ENCODE results near the gene CPM. TPM values are rescaled to one million over a fixed set of nuclear protein-coding genes. Genes with fewer than 3 reads are reported as not detected.

CPM gene
- total and polyA plus RNA-seq, 2 donors (not counting 3 experiments of a cell fraction or from before 2014, with no cell fraction given), result not detected

DNA sequence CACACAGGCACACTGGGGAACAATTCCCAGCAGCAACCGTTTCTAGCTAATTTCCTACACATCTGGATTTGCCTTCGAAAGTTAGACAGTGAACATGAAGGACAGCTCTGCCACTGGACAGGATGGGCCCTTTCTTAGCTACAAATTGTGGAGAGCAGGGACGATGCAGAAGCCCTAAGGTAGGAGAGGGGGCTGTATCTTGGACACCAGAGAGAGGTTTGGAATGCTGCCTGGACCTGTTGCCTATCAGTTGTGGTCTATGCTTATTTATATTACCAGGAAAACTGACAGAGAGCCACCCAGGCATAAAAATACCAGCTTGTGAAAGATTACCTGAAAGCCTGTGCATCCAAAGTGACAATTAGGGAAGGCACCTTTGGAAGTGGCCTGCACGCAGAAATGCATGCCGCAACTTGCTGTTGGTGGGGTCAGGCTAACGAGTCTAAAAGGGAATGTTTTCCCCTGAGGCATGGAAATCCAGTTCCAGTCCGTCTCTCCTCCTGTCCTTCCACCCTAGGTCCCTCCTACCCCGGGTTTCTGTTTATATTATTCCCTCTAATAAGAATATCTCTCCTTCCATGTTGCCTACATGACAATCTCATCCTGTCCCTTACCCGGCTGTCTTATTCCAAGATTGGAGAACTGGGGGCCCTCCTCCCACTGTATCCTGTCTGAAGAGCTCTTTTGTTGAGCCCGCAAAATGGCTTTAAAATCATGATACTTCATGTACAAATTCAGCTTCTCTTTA lies 64.8 kb downstream of the CPM start:
- TF ChIP-seq, protein P1, sequence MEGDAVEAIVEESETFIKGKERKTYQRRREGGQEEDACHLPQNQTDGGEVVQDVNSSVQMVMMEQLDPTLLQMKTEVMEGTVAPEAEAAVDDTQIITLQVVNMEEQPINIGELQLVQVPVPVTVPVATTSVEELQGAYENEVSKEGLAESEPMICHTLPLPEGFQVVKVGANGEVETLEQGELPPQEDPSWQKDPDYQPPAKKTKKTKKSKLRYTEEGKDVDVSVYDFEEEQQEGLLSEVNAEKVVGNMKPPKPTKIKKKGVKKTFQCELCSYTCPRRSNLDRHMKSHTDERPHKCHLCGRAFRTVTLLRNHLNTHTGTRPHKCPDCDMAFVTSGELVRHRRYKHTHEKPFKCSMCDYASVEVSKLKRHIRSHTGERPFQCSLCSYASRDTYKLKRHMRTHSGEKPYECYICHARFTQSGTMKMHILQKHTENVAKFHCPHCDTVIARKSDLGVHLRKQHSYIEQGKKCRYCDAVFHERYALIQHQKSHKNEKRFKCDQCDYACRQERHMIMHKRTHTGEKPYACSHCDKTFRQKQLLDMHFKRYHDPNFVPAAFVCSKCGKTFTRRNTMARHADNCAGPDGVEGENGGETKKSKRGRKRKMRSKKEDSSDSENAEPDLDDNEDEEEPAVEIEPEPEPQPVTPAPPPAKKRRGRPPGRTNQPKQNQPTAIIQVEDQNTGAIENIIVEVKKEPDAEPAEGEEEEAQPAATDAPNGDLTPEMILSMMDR (IDR thresholded peaks at IDR 0.05; ENCODE audit: extremely low read depth in 1 of 2, insufficient read depth in 1 of 2, low read depth in 1 of 2, low read length in 2 of 2), result no peak
- TF ChIP-seq EZH2 (IDR thresholded peaks at IDR 0.05; ENCODE audit: borderline replicate concordance, low read depth, low read length, severe bottlenecking) (no peak), POLR2A (IDR thresholded peaks at IDR 0.05; ENCODE audit: low read depth, low read length) (no peak), MYC (IDR thresholded peaks at IDR 0.05; ENCODE audit: low read depth, low read length) (no peak), POLR2AphosphoS5 (IDR thresholded peaks at IDR 0.05; ENCODE audit: insufficient read depth, low read depth, low read length) (no peak), FOS (IDR thresholded peaks at IDR 0.05; ENCODE audit: borderline replicate concordance, insufficient read depth, low read length) (no peak)
- ChIA-PET CTCF (interaction anchor here (0.9 to 2.3 kb wide), 5 partner anchors 206 to 386 kb away, joined by 3 to 7 read pairs (median 4); no protein-coding TSS in a partner anchor), POLR2A (no interaction called here)
- H3K4me3 ChIP-seq (replicated peaks in 1 of 3; ENCODE audit: insufficient read depth in 1 of 3, low read depth in 1 of 3, low read length in 3 of 3), result no peak overlapping the region
- no TSS peak for BruUV-seq (replicated peaks)
- no peaks in the 10 kb centered on the region for H4K20me1 ChIP-seq (replicated peaks; ENCODE audit: control insufficient read depth, extremely low read depth, insufficient read depth, low read length)
- no peaks in the 10 kb centered on the region for H3K9me3 ChIP-seq (replicated peaks; ENCODE audit: control insufficient read depth, insufficient read depth, low read length)
- FAIRE-seq (no peak), DNase-seq (ENCODE audit: low read depth, low spot score) (no peak)
- no peaks in the 10 kb centered on the region for H3K4me1 ChIP-seq (ENCODE audit: control insufficient read depth, extremely low read depth, insufficient read depth, low read length)
- intact Hi-C loops (cut with micrococcal nuclease), result no loop called here
- no peaks in the 10 kb centered on the region for H3K36me3 ChIP-seq (ENCODE audit: control insufficient read depth in 2 of 2, extremely low read depth in 1 of 2, insufficient read depth in 2 of 2, low read length in 2 of 2)
- H3K79me2 ChIP-seq (ENCODE audit: control insufficient read depth, insufficient read depth, low read length), result no peaks in the 10 kb centered on the region
- no peak overlapping the region for H2AFZ ChIP-seq (ENCODE audit: low read depth, low read length)
- H3K4me2 ChIP-seq (ENCODE audit: insufficient read depth, low read length), result no peak overlapping the region
- H3K9ac ChIP-seq (replicated peaks; ENCODE audit: extremely low read depth, insufficient read depth, low read length), result no peak overlapping the region
- H3K27me3 ChIP-seq (ENCODE audit: control insufficient read depth in 2 of 2, insufficient read depth in 2 of 2, low read length in 2 of 2), result peaks cover 23 to 25% of the 10 kb centered on the region in 2 experiments
- dilution Hi-C loops (cut with MboI; ENCODE audit: extremely low pct_ligation_motif_present, low sequenced_read_pairs), result no loop called here
- no peaks in the 10 kb centered on the region for H3K9me1 ChIP-seq (replicated peaks; ENCODE audit: control insufficient read depth, extremely low read depth, insufficient read depth, low read length)
- no peak overlapping the region for H3K27ac ChIP-seq (ENCODE audit: insufficient read depth, low read depth, low read length)
